Stimulated activated CD8-positive, alpha-beta memory T cell treated with anti-CD3 and anti-CD28 coated beads, Interleukin-12 subunit alpha, Interleukin-12 subunit beta, amount 100 ng/mL, for 1 hour (primary cell): ENCODE measurements around the gene GALNT6.

ENCODE experiments used
- DNase-seq: peaks from one replicate; pipeline ENCODE4 v3.0.0-alpha.2; 2020; ENCODE audit warnings: low read depth

The GALNT6 gene

GRCh38 chr12:51404627-51405026 lies 13.4 kb upstream of the GALNT6 start:
- no peak for DNase-seq

- DNase-seq: no peak
Observed at GRCh38 chr12:51403681-51404136, 12.5 kb upstream of the GALNT6 start.

- no peak for DNase-seq
Observed at GRCh38 chr12:51403159-51403558, 12.0 kb upstream of the GALNT6 start.

- no peak for DNase-seq
Observed at GRCh38 chr12:51401900-51402299, 10.7 kb upstream of the GALNT6 start.

- no peak for DNase-seq
Observed at GRCh38 chr12:51401486-51401885, 10.3 kb upstream of the GALNT6 start.

GRCh38 chr12:51401020-51401419 lies 9.8 kb upstream of the GALNT6 start:
- no peak for DNase-seq

- DNase-seq: no peak
Observed at GRCh38 chr12:51399891-51400290, 8.7 kb upstream of the GALNT6 start.

GRCh38 chr12:51397670-51398069 lies 6.5 kb upstream of the GALNT6 start:
- no peak for DNase-seq

GRCh38 chr12:51395283-51396230 lies 4.4 kb upstream of the GALNT6 start:
- no peak for DNase-seq

- peak; percentile 39 for DNase-seq
Observed at GRCh38 chr12:51393676-51394545, 2.7 kb upstream of the GALNT6 start.

- no peak for DNase-seq
Observed at GRCh38 chr12:51392556-51393237, 1.5 kb upstream of the GALNT6 start.

- no peak for DNase-seq
Observed at GRCh38 chr12:51390891-51391282, 319 bp downstream of the GALNT6 start.

GRCh38 chr12:51390457-51390856 lies 749 bp downstream of the GALNT6 start:
- no peak for DNase-seq

GRCh38 chr12:51389302-51389999 lies 1.8 kb downstream of the GALNT6 start:
- no peak for DNase-seq

GRCh38 chr12:51388846-51389245 lies 2.4 kb downstream of the GALNT6 start:
- DNase-seq: no peak

GRCh38 chr12:51388069-51388799 lies 3.0 kb downstream of the GALNT6 start:
- DNase-seq: no peak

GRCh38 chr12:51386351-51386750 lies 4.9 kb downstream of the GALNT6 start:
- no peak for DNase-seq

- DNase-seq: no peak
Observed at GRCh38 chr12:51383269-51383905, 7.8 kb downstream of the GALNT6 start.

- no peak for DNase-seq
Observed at GRCh38 chr12:51382173-51382572, 9.0 kb downstream of the GALNT6 start.
